NCI-H1436 (cell line): ENCODE results near the gene IGSF21.

Source experiments
- DNase-seq: peaks from one replicate; lab custom pipeline; 2025; lab: John Stamatoyannopoulos, UW

Gene IGSF21

GRCh38 chr1:18178111-18178510 lies 70.5 kb downstream of the IGSF21 start:
- no peak for DNase-seq

- DNase-seq: no peak
Measured at GRCh38 chr1:18179009-18179408, 71.4 kb downstream of the IGSF21 start.

- DNase-seq: no peak
Measured at GRCh38 chr1:18182398-18183160, 75.0 kb downstream of the IGSF21 start.

GRCh38 chr1:18183533-18183932 lies 75.9 kb downstream of the IGSF21 start:
- no peak for DNase-seq

- no peak for DNase-seq
Measured at GRCh38 chr1:18187054-18187453, 79.5 kb downstream of the IGSF21 start.

GRCh38 chr1:18188820-18189517 lies 81.4 kb downstream of the IGSF21 start:
- DNase-seq: no peak

- no peak for DNase-seq
Measured at GRCh38 chr1:18190598-18190997, 83.0 kb downstream of the IGSF21 start.

- no peak for DNase-seq
Measured at GRCh38 chr1:18191037-18191436, 83.4 kb downstream of the IGSF21 start.

GRCh38 chr1:18191481-18192155 lies 84.0 kb downstream of the IGSF21 start:
- no peak for DNase-seq

- DNase-seq: no peak
Measured at GRCh38 chr1:18192182-18192581, 84.6 kb downstream of the IGSF21 start.

- DNase-seq: no peak
Measured at GRCh38 chr1:18192974-18193373, 85.4 kb downstream of the IGSF21 start.

GRCh38 chr1:18197299-18197698 lies 89.7 kb downstream of the IGSF21 start:
- no peak for DNase-seq

- DNase-seq: no peak
Measured at GRCh38 chr1:18198260-18198659, 90.7 kb downstream of the IGSF21 start.

- peak; percentile 69 for DNase-seq
Measured at GRCh38 chr1:18199462-18199861, 91.9 kb downstream of the IGSF21 start.

- no peak for DNase-seq
Measured at GRCh38 chr1:18200136-18200717, 92.6 kb downstream of the IGSF21 start.

GRCh38 chr1:18200918-18201317 lies 93.3 kb downstream of the IGSF21 start:
- DNase-seq: no peak

GRCh38 chr1:18201997-18202719 lies 94.6 kb downstream of the IGSF21 start:
- no peak for DNase-seq

- no peak for DNase-seq
Measured at GRCh38 chr1:18203645-18204044, 96.0 kb downstream of the IGSF21 start.

- no peak for DNase-seq
Measured at GRCh38 chr1:18204575-18204974, 97.0 kb downstream of the IGSF21 start.

GRCh38 chr1:18205319-18205718 lies 97.7 kb downstream of the IGSF21 start:
- no peak for DNase-seq

GRCh38 chr1:18211764-18212163 lies 104.2 kb downstream of the IGSF21 start:
- no peak for DNase-seq
